H9 (cell line): ENCODE data around the gene PXN. TPM values are rescaled to one million over a fixed set of nuclear protein-coding genes. Genes with fewer than 3 reads are reported as not detected.
"Not testable (repeated sequence)": the region's sequence is repeated elsewhere in the genome, so short reads cannot be mapped to it uniquely, and the experiment has no call there.

Source experiments
- DNase-seq: peaks from one replicate; pipeline ENCODE4 v3.0.0-alpha.2; 2017
- H2AFZ ChIP-seq: one replicate; pipeline ENCODE4 v1.6.1; 2013; ENCODE audit warnings: mild to moderate bottlenecking, low read length, control low read depth, moderate library complexity
- H2AK5ac ChIP-seq: 2 replicates; pipeline ENCODE4 v1.6.1; 2013; ENCODE audit warnings: low read length, control low read depth, mixed read lengths; ENCODE audit not compliant: insufficient read length
- H2BK120ac ChIP-seq: one replicate; pipeline ENCODE4 v1.6.1; 2013; ENCODE audit warnings: low read depth, mild to moderate bottlenecking, low read length, control low read depth, inconsistent platforms; ENCODE audit not compliant: poor library complexity, severe bottlenecking
- H2BK12ac ChIP-seq: 2 replicates; pipeline ENCODE4 v1.6.1; 2013; ENCODE audit warnings: low read length, control low read depth, mixed read lengths, low read depth; ENCODE audit not compliant: insufficient read length
- H2BK15ac ChIP-seq: 2 replicates; pipeline ENCODE4 v1.6.1; 2013; ENCODE audit warnings: low read depth, low read length, control low read depth
- H2BK20ac ChIP-seq: one replicate; pipeline ENCODE4 v1.6.1; 2013; ENCODE audit warnings: low read depth, mild to moderate bottlenecking, low read length, control low read depth, inconsistent platforms; ENCODE audit not compliant: poor library complexity, severe bottlenecking
- H2BK5ac ChIP-seq: 2 replicates; pipeline ENCODE4 v1.6.1; 2013; ENCODE audit warnings: low read length, control low read depth, mixed read lengths; ENCODE audit not compliant: insufficient read length
- H3K14ac ChIP-seq: 2 replicates; pipeline ENCODE4 v1.6.1; 2013; ENCODE audit warnings: low read length, control low read depth; ENCODE audit not compliant: insufficient read depth
- H3K18ac ChIP-seq: 2 replicates; pipeline ENCODE4 v1.6.1; 2013; ENCODE audit warnings: low read depth, mild to moderate bottlenecking, mixed read lengths, low read length, control low read depth; ENCODE audit not compliant: insufficient read length
- H3K23ac ChIP-seq: 2 replicates; pipeline ENCODE4 v1.6.1; 2013; ENCODE audit warnings: low read length, control low read depth, mixed read lengths, low read depth; ENCODE audit not compliant: insufficient read length
- H3K23me2 ChIP-seq: 2 replicates; pipeline ENCODE4 v1.6.1; 2013; ENCODE audit warnings: low read depth, mild to moderate bottlenecking, mixed read lengths, low read length, control low read depth; ENCODE audit not compliant: insufficient read length, poor library complexity, severe bottlenecking
- H3K27ac ChIP-seq: 2 replicates; pipeline ENCODE4 v1.5.1; 2013; ENCODE audit warnings: low read length, control low read depth, mixed read lengths, low read depth; ENCODE audit not compliant: insufficient read length
- H3K27me3 ChIP-seq: 2 replicates; pipeline ENCODE4 v1.6.1; 2013; ENCODE audit warnings: low read length, control low read depth, inconsistent platforms; ENCODE audit not compliant: insufficient read depth
- H3K4ac ChIP-seq: 2 replicates; pipeline ENCODE4 v1.6.1; 2013; ENCODE audit warnings: low read depth, mild to moderate bottlenecking, control low read depth, inconsistent platforms, low read length, moderate library complexity
- H3K4me1 ChIP-seq: 2 replicates; pipeline ENCODE4 v1.6.1; 2013; ENCODE audit warnings: low read length, control low read depth, inconsistent platforms; ENCODE audit not compliant: insufficient read depth
- H3K4me2 ChIP-seq: 2 replicates; pipeline ENCODE4 v1.6.1; 2013; ENCODE audit warnings: low read length, control low read depth, mixed read lengths; ENCODE audit not compliant: insufficient read length, insufficient read depth
- H3K56ac ChIP-seq: 2 replicates; pipeline ENCODE4 v1.6.1; 2013; ENCODE audit warnings: low read depth, mild to moderate bottlenecking, mixed read lengths, low read length, control low read depth; ENCODE audit not compliant: insufficient read length
- H3K79me1 ChIP-seq: 2 replicates; pipeline ENCODE4 v1.6.1; 2013; ENCODE audit warnings: low read depth, mild to moderate bottlenecking, moderate library complexity, low read length, control low read depth, inconsistent platforms; ENCODE audit not compliant: insufficient read depth, poor library complexity, severe bottlenecking
- H3K79me2 ChIP-seq: 2 replicates; pipeline ENCODE4 v1.6.1; 2013; ENCODE audit warnings: low read length, control low read depth, inconsistent platforms; ENCODE audit not compliant: insufficient read depth
- H3K9ac ChIP-seq: 2 replicates; pipeline ENCODE4 v1.6.1; 2013; ENCODE audit warnings: low read length, control low read depth, mixed read lengths; ENCODE audit not compliant: insufficient read length; ENCODE audit errors: extremely low read depth
- H3K9me3 ChIP-seq: one replicate; pipeline ENCODE4 v1.6.1; 2013; ENCODE audit warnings: low read depth, low read length, inconsistent platforms; ENCODE audit not compliant: control insufficient read depth
- H3T11ph ChIP-seq: one replicate; pipeline ENCODE4 v1.6.1; 2013; ENCODE audit warnings: mild to moderate bottlenecking, low read length, control low read depth, inconsistent platforms
- H4K20me1 ChIP-seq: one replicate; pipeline ENCODE4 v1.6.1; 2013; ENCODE audit not compliant: control insufficient read depth, insufficient read length, insufficient read depth
- H4K5ac ChIP-seq: 2 replicates; pipeline ENCODE4 v1.6.1; 2013; ENCODE audit warnings: low read depth, mild to moderate bottlenecking, mixed read lengths, low read length, control low read depth; ENCODE audit not compliant: insufficient read length
- H4K8ac ChIP-seq: replicated peaks from 2 replicates; pipeline ENCODE4 v1.6.1; 2013; ENCODE audit warnings: low read length, control low read depth, mixed read lengths, low read depth; ENCODE audit not compliant: insufficient read length
- H4K91ac ChIP-seq: 2 replicates; pipeline ENCODE4 v1.6.1; 2013; ENCODE audit warnings: low read depth, mild to moderate bottlenecking, moderate library complexity, mixed read lengths, low read length, control low read depth; ENCODE audit not compliant: insufficient read length
- H3K27ac Mint-ChIP-seq, 3 experiments: 2 replicates in 2 of 3; 3 replicates in 1 of 3; pipeline ENCODE4 v1.8.0; 2020 to 2021; ENCODE audit warnings: mixed read lengths in 3 of 3, mild to moderate bottlenecking in 1 of 3, moderate library complexity in 1 of 3
- H3K27me3 Mint-ChIP-seq: 2 replicates; pipeline ENCODE4 v1.8.0; 2021; ENCODE audit warnings: low read depth, mild to moderate bottlenecking, moderate library complexity, mixed read lengths
- H3K36me3 Mint-ChIP-seq, 3 experiments: 2 replicates in 2 of 3; 3 replicates in 1 of 3; pipeline ENCODE4 v1.8.0; 2020 to 2021; ENCODE audit warnings: low read depth in 3 of 3, mixed read lengths in 3 of 3; ENCODE audit not compliant: insufficient read depth in 1 of 3
- H3K4me1 Mint-ChIP-seq, 2 experiments: 2 replicates each; pipeline ENCODE4 v1.8.0; 2020; ENCODE audit warnings: mixed read lengths in 2 of 2
- H3K4me3 Mint-ChIP-seq, 2 experiments: 2 replicates in 1 of 2; 3 replicates in 1 of 2; pipeline ENCODE4 v1.8.0; 2020 to 2021; ENCODE audit warnings: mild to moderate bottlenecking in 2 of 2, mixed read lengths in 2 of 2, moderate library complexity in 1 of 2
- H3K9me3 Mint-ChIP-seq, 2 experiments: 2 replicates in 1 of 2; 3 replicates in 1 of 2; pipeline ENCODE4 v1.8.0; 2020; ENCODE audit warnings: mild to moderate bottlenecking in 2 of 2, mixed read lengths in 2 of 2, moderate library complexity in 1 of 2
- CTCF ChIP-seq: fragments of 200-600 bp; sonication (generic); conservative IDR thresholded peaks from 3 replicates; pipeline ENCODE4 v1.8.0; 2021; ENCODE audit warnings: antibody characterized with exemption, mild to moderate bottlenecking
- WGBS: extraction: QIAGEN DNeasy Blood & Tissue Kit; methylation state at CpG from one replicate; pipeline ENCODE4 v1.1.7; 2013; ENCODE audit warnings: missing lambda C conversion rate, low lambda C conversion rate, mixed read lengths; ENCODE audit not compliant: insufficient read length; ENCODE audit errors: extremely low coverage; 5-methylcytosine and 5-hydroxymethylcytosine counted together
- total RNA-seq: library from RNA; stranded (reverse); gene quantifications from 2 replicates; pipeline ENCODE4 v1.2.1, GENCODE V29; 2021

PXN gene
- total RNA-seq, 1 experiment from 2014 or later = 92.8 TPM

- no peak for TF ChIP-seq CTCF
- Mint-ChIP-seq H3K9me3 (peaks cover 1 to 4% of the 10 kb centered on the region in 2 experiments; a peak in 1 of 5 replicates), H3K27me3 (no peaks in the 10 kb centered on the region), H3K4me3 (no peak overlapping the region), H3K4me1 (peaks cover 2 to 8% of the 10 kb centered on the region in 2 experiments; a peak in 3 of 4 replicates), H3K36me3 (peaks cover 36 to 55% (median 51%) of the 10 kb centered on the region in 3 experiments), H3K27ac (no peak overlapping the region)
- Histone ChIP-seq H3K79me1 (no peaks in the 10 kb centered on the region), H3T11ph (no peak overlapping the region), H3K56ac (no peak overlapping the region), H2AK5ac (no peak overlapping the region), H2BK12ac (no peak overlapping the region), H3K27me3 (no peaks in the 10 kb centered on the region), H3K18ac (no peak overlapping the region), H3K4me2 (no peak overlapping the region), H4K5ac (no peak overlapping the region), H3K14ac (no peak overlapping the region), H2BK120ac (no peak overlapping the region), H3K4me1 (no peaks in the 10 kb centered on the region), H3K4ac (no peak overlapping the region), H2BK5ac (no peak overlapping the region), H3K23ac (no peak overlapping the region), H4K20me1 (peaks cover 5% of the 10 kb centered on the region), H4K91ac (no peak overlapping the region), H3K23me2 (no peaks in the 10 kb centered on the region), H2AFZ (no peak overlapping the region), H3K79me2 (no peaks in the 10 kb centered on the region), H4K8ac (no peak overlapping the region), H3K27ac (no peak overlapping the region), H2BK15ac (no peak overlapping the region), H3K9ac (no peak overlapping the region), H3K9me3 (no peaks in the 10 kb centered on the region), H2BK20ac (no peak overlapping the region)
- no CpG with 5 or more reads among the region's 13 CpGs for WGBS
- DNase-seq = no peak
These were observed 58.3 kb downstream of the PXN start for GRCh38 chr12:120207227-120207626.

- H2BK15ac ChIP-seq, DNase-seq, H2AFZ ChIP-seq, H3K79me1 ChIP-seq, H2BK20ac ChIP-seq, H3K23me2 ChIP-seq, H2AK5ac ChIP-seq, H3K56ac ChIP-seq, H3K9me3 Mint-ChIP-seq, H3K4ac ChIP-seq, H3K4me3 Mint-ChIP-seq, H3K9me3 ChIP-seq, H3K14ac ChIP-seq, H3K27ac ChIP-seq, H3K4me2 ChIP-seq, H4K91ac ChIP-seq, H3T11ph ChIP-seq, H4K5ac ChIP-seq, H2BK5ac ChIP-seq, H3K4me1 ChIP-seq, H3K27me3 Mint-ChIP-seq, H4K8ac ChIP-seq, H3K79me2 ChIP-seq, H3K9ac ChIP-seq, H3K18ac ChIP-seq, H3K27me3 ChIP-seq, H3K23ac ChIP-seq, H2BK12ac ChIP-seq, H2BK120ac ChIP-seq, H4K20me1 ChIP-seq, H3K27ac Mint-ChIP-seq: not testable (repeated sequence)
- peaks cover 34 to 51% (median 46%) of the 10 kb centered on the region in 3 experiments for H3K36me3 Mint-ChIP-seq
- H3K4me1 Mint-ChIP-seq = peaks cover 5 to 11% of the 10 kb centered on the region in 2 experiments; a peak in 3 of 4 replicates
- WGBS = no CpG with 5 or more reads among the region's 5 CpGs
These were observed 58.7 kb downstream of the PXN start for GRCh38 chr12:120206781-120207180.
